A549 (cell line): ENCODE measurements around the gene CENPX. TPM values are rescaled to one million over a fixed set of nuclear protein-coding genes. Genes with fewer than 3 reads are reported as not detected.

Experiments
- ATAC-seq, 2 experiments: fragments of 200-7000 bp in 1 of 2; fragments of >200 bp in 1 of 2; cut with Nextera tagmentation in 1 of 2; cut with Tn5 transposase in 1 of 2; 3 replicates each; pipeline versions ENCODE4 v1.8.0 to v1.9.1; 2018 to 2020; ENCODE audit warnings: mild to moderate bottlenecking in 1 of 2, moderate library complexity in 1 of 2
- CTCF ChIA-PET: fragments of 300-600 bp; sonication (Branson Sonifier 250); formaldehyde crosslinking; extraction: SDS; loops from one replicate; lab custom pipeline; 2021; ENCODE audit warnings: antibody characterized with exemption, inconsistent platforms; lab: Yijun Ruan, JAX
- POLR2A ChIA-PET: fragments of 350-600 bp; formaldehyde crosslinking; extraction: SDS; loops from one replicate; lab custom pipeline; 2021; ENCODE audit warnings: antibody characterized with exemption, inconsistent platforms; lab: Yijun Ruan, JAX
- DNase-seq, 2 experiments: peaks; one replicate each; pipeline versions ENCODE4 v3.0.0 to v3.0.0-alpha.2; 2011 to 2016; ENCODE audit warnings: low read depth in 1 of 2, low spot score in 1 of 2
- FAIRE-seq: peaks from 2 replicates; lab custom pipeline; 2011; peaks lifted over from hg19 to GRCh38; lab: Jason Lieb, UNC
- H3K27ac ChIP-seq, 2 experiments: fragments of >200 bp; sonication (Bioruptor Twin); formaldehyde crosslinking; 3 replicates each; pipeline ENCODE4 v1.5.1; 2016 to 2017
- H3K4me1 ChIP-seq: fragments of >200 bp; sonication (Bioruptor Twin); formaldehyde crosslinking; 3 replicates; pipeline ENCODE4 v1.6.1; 2016
- H3K4me2 ChIP-seq: fragments of >200 bp; sonication (Bioruptor Twin); formaldehyde crosslinking; 3 replicates; pipeline ENCODE4 v1.6.1; 2016
- H3K4me3 ChIP-seq: fragments of >200 bp; sonication (Bioruptor Twin); formaldehyde crosslinking; 3 replicates; pipeline ENCODE4 v1.5.1; 2016
- H3K9me3 ChIP-seq: fragments of >200 bp; sonication (Bioruptor Twin); formaldehyde crosslinking; 3 replicates; pipeline ENCODE4 v1.6.1; 2016
- NFE2L2 ChIP-seq: fragments of 150-350 bp; conservative IDR thresholded peaks from 2 replicates; pipeline ENCODE4 v1.6.1; 2014; ENCODE audit warnings: low read length
- RCOR1 ChIP-seq: fragments of 150-350 bp; IDR thresholded peaks from 2 replicates; pipeline ENCODE4 v1.6.1; 2014; ENCODE audit warnings: antibody characterized with exemption, low read length, low read depth
- WGBS: methylation state at CpG from one replicate; pipeline ENCODE4 v1.1.6; 2017; ENCODE audit errors: missing lambda C conversion rate; 5-methylcytosine and 5-hydroxymethylcytosine counted together
- polyA plus RNA-seq, 4 experiments: library from polyadenylated mRNA; depleted of rRNA in 3 of 4; stranded (reverse); fragments of >200 nt; fragmentation: RNase III in 1 of 4; extraction: RNeasy Plus Mini Kit Qiagen cat#74134 plus additional on column Dnase treatment in 1 of 4; gene quantifications; 2 replicates in 3 of 4; 3 replicates in 1 of 4; pipeline ENCODE4 v1.2.3, GENCODE V29; 2011 to 2017

The CENPX gene
- polyA plus RNA-seq, 2 of the 4 experiments (the other 2 are of a cell fraction) = 80.5 to 222 TPM

GRCh38 chr17:81968850-81969812 is 53.5 kb downstream of the CENPX start:
- DNase-seq = no peak
- CTCF ChIA-PET = interaction anchor here (1.0 to 10.9 kb wide), 4 partner anchors 9 to 68 kb away, joined by 3 to 794 read pairs (median 18); partner anchors contain the start of genes CENPX, DCXR, LRRC45 and RAC3
- ATAC-seq = no peak
- TF ChIP-seq NFE2L2 (no peak), RCOR1 (no peak)
- H3K9me3 ChIP-seq = peaks cover 26% of the 10 kb centered on the region
- POLR2A ChIA-PET = no interaction called here
- H3K4me1 ChIP-seq = peaks cover 19% of the 10 kb centered on the region
- 82% methylated on average over 11 of the region's 12 CpGs for WGBS
- H3K27ac ChIP-seq = 0 out of 6 replicates have a peak overlapping the region, but pooled peaks of 1 of the 2 experiments have one; percentile 8
- no peak overlapping the region for H3K4me3 ChIP-seq
- FAIRE-seq = no peak
- H3K4me2 ChIP-seq = no peak overlapping the region

Other genes with a start within 250 kb of the CENPX start
- 0.05 and 0.19 TPM in 2 replicates for gene GCGR, start 218.7 kb downstream of the CENPX start, polyA plus RNA-seq (2011; rRNA removed)
- gene GCGR, start 218.7 kb downstream of the CENPX start, polyA plus RNA-seq (2017; fragmentation: RNase III; extraction: RNeasy Plus Mini Kit Qiagen cat#74134 plus additional on column Dnase treatment) = 0.37 to 0.46 TPM (median 0.45 TPM) in 3 replicates
- 30.9 and 32.0 TPM in 2 replicates for gene MCRIP1, start 189.6 kb downstream of the CENPX start, polyA plus RNA-seq (2011; rRNA removed)
- 43.9 to 51.0 TPM (median 45.1 TPM) in 3 replicates for gene MCRIP1, start 189.6 kb downstream of the CENPX start, polyA plus RNA-seq (2017; fragmentation: RNase III; extraction: RNeasy Plus Mini Kit Qiagen cat#74134 plus additional on column Dnase treatment)
- not detected in 2 replicates for gene PPP1R27, start 187.8 kb downstream of the CENPX start, polyA plus RNA-seq (2011; rRNA removed)
- gene PPP1R27, start 187.8 kb downstream of the CENPX start, polyA plus RNA-seq (2017; fragmentation: RNase III; extraction: RNeasy Plus Mini Kit Qiagen cat#74134 plus additional on column Dnase treatment) = 0.09 TPM in 1 of 3 replicates, not detected in the others
- gene P4HB, start 162.3 kb downstream of the CENPX start, polyA plus RNA-seq (2011; rRNA removed) = 102 and 285 TPM in 2 replicates
- 606 to 622 TPM (median 607 TPM) in 3 replicates for gene P4HB, start 162.3 kb downstream of the CENPX start, polyA plus RNA-seq (2017; fragmentation: RNase III; extraction: RNeasy Plus Mini Kit Qiagen cat#74134 plus additional on column Dnase treatment)
- 44.3 and 64.0 TPM in 2 replicates for gene ARHGDIA, start 151.5 kb downstream of the CENPX start, polyA plus RNA-seq (2011; rRNA removed)
- 497 to 567 TPM (median 503 TPM) in 3 replicates for gene ARHGDIA, start 151.5 kb downstream of the CENPX start, polyA plus RNA-seq (2017; fragmentation: RNase III; extraction: RNeasy Plus Mini Kit Qiagen cat#74134 plus additional on column Dnase treatment)
- 125 and 130 TPM in 2 replicates for gene ALYREF, start 131.3 kb downstream of the CENPX start, polyA plus RNA-seq (2011; rRNA removed)
- gene ALYREF, start 131.3 kb downstream of the CENPX start, polyA plus RNA-seq (2017; fragmentation: RNase III; extraction: RNeasy Plus Mini Kit Qiagen cat#74134 plus additional on column Dnase treatment) = 135 to 164 TPM (median 141 TPM) in 3 replicates
- 351 and 428 TPM in 2 replicates for gene ANAPC11, start 131.2 kb downstream of the CENPX start, polyA plus RNA-seq (2011; rRNA removed)
- gene ANAPC11, start 131.2 kb downstream of the CENPX start, polyA plus RNA-seq (2017; fragmentation: RNase III; extraction: RNeasy Plus Mini Kit Qiagen cat#74134 plus additional on column Dnase treatment) = 352 to 382 TPM (median 377 TPM) in 3 replicates
- gene NPB, start 120.6 kb downstream of the CENPX start, polyA plus RNA-seq (2011; rRNA removed) = 0.34 and 0.41 TPM in 2 replicates
- gene NPB, start 120.6 kb downstream of the CENPX start, polyA plus RNA-seq (2017; fragmentation: RNase III; extraction: RNeasy Plus Mini Kit Qiagen cat#74134 plus additional on column Dnase treatment) = 0.29 to 0.45 TPM (median 0.38 TPM) in 3 replicates
- gene PCYT2, start 111.5 kb downstream of the CENPX start, polyA plus RNA-seq (2011; rRNA removed) = 7.1 and 7.7 TPM in 2 replicates
- 14.8 to 17.0 TPM (median 16.3 TPM) in 3 replicates for gene PCYT2, start 111.5 kb downstream of the CENPX start, polyA plus RNA-seq (2017; fragmentation: RNase III; extraction: RNeasy Plus Mini Kit Qiagen cat#74134 plus additional on column Dnase treatment)
- gene SIRT7, start 104.7 kb downstream of the CENPX start, polyA plus RNA-seq (2011; rRNA removed) = 9.8 and 13.7 TPM in 2 replicates
- 34.0 to 35.2 TPM (median 34.8 TPM) in 3 replicates for gene SIRT7, start 104.7 kb downstream of the CENPX start, polyA plus RNA-seq (2017; fragmentation: RNase III; extraction: RNeasy Plus Mini Kit Qiagen cat#74134 plus additional on column Dnase treatment)
- 41.6 and 47.9 TPM in 2 replicates for gene MAFG, start 95.1 kb downstream of the CENPX start, polyA plus RNA-seq (2011; rRNA removed)
- 49.8 to 57.9 TPM (median 52.4 TPM) in 3 replicates for gene MAFG, start 95.1 kb downstream of the CENPX start, polyA plus RNA-seq (2017; fragmentation: RNase III; extraction: RNeasy Plus Mini Kit Qiagen cat#74134 plus additional on column Dnase treatment)
- 77.1 and 81.4 TPM in 2 replicates for gene PYCR1, start 85.6 kb downstream of the CENPX start, polyA plus RNA-seq (2011; rRNA removed)
- gene PYCR1, start 85.6 kb downstream of the CENPX start, polyA plus RNA-seq (2017; fragmentation: RNase III; extraction: RNeasy Plus Mini Kit Qiagen cat#74134 plus additional on column Dnase treatment) = 81.4 to 93.3 TPM (median 87.2 TPM) in 3 replicates
- not detected in 2 replicates for gene MYADML2, start 75.6 kb downstream of the CENPX start, polyA plus RNA-seq (2011; rRNA removed)
- gene MYADML2, start 75.6 kb downstream of the CENPX start, polyA plus RNA-seq (2017; fragmentation: RNase III; extraction: RNeasy Plus Mini Kit Qiagen cat#74134 plus additional on column Dnase treatment) = not detected in 3 replicates
- 0.06 and 0.08 TPM in 2 replicates for gene NOTUM, start 61.7 kb downstream of the CENPX start, polyA plus RNA-seq (2011; rRNA removed)
- gene NOTUM, start 61.7 kb downstream of the CENPX start, polyA plus RNA-seq (2017; fragmentation: RNase III; extraction: RNeasy Plus Mini Kit Qiagen cat#74134 plus additional on column Dnase treatment) = 0.45 to 0.92 TPM (median 0.91 TPM) in 3 replicates
- gene ASPSCR1, start 45.2 kb downstream of the CENPX start, polyA plus RNA-seq (2011; rRNA removed) = 10.3 and 12.3 TPM in 2 replicates
- 24.5 to 29.4 TPM (median 25.7 TPM) in 3 replicates for gene ASPSCR1, start 45.2 kb downstream of the CENPX start, polyA plus RNA-seq (2017; fragmentation: RNase III; extraction: RNeasy Plus Mini Kit Qiagen cat#74134 plus additional on column Dnase treatment)
- 6.0 and 6.4 TPM in 2 replicates for gene LRRC45, start 427 bp upstream of the CENPX start, polyA plus RNA-seq (2011; rRNA removed)
- gene LRRC45, start 427 bp upstream of the CENPX start, polyA plus RNA-seq (2017; fragmentation: RNase III; extraction: RNeasy Plus Mini Kit Qiagen cat#74134 plus additional on column Dnase treatment) = 19.1 to 24.5 TPM (median 21.6 TPM) in 3 replicates
- gene RAC3, start 8.8 kb upstream of the CENPX start, polyA plus RNA-seq (2011; rRNA removed) = 9.9 and 11.9 TPM in 2 replicates
- 19.9 to 21.0 TPM (median 20.4 TPM) in 3 replicates for gene RAC3, start 8.8 kb upstream of the CENPX start, polyA plus RNA-seq (2017; fragmentation: RNase III; extraction: RNeasy Plus Mini Kit Qiagen cat#74134 plus additional on column Dnase treatment)
- gene DCXR, start 14.8 kb upstream of the CENPX start, polyA plus RNA-seq (2011; rRNA removed) = 39.3 and 48.3 TPM in 2 replicates
- 62.0 to 70.7 TPM (median 69.6 TPM) in 3 replicates for gene DCXR, start 14.8 kb upstream of the CENPX start, polyA plus RNA-seq (2017; fragmentation: RNase III; extraction: RNeasy Plus Mini Kit Qiagen cat#74134 plus additional on column Dnase treatment)
- gene RFNG, start 28.9 kb upstream of the CENPX start, polyA plus RNA-seq (2011; rRNA removed) = 8.4 and 8.9 TPM in 2 replicates
- 21.3 to 31.5 TPM (median 25.7 TPM) in 3 replicates for gene RFNG, start 28.9 kb upstream of the CENPX start, polyA plus RNA-seq (2017; fragmentation: RNase III; extraction: RNeasy Plus Mini Kit Qiagen cat#74134 plus additional on column Dnase treatment)
- 89.4 and 93.8 TPM in 2 replicates for gene GPS1, start 29.0 kb upstream of the CENPX start, polyA plus RNA-seq (2011; rRNA removed)
- 122 to 130 TPM (median 126 TPM) in 3 replicates for gene GPS1, start 29.0 kb upstream of the CENPX start, polyA plus RNA-seq (2017; fragmentation: RNase III; extraction: RNeasy Plus Mini Kit Qiagen cat#74134 plus additional on column Dnase treatment)
- 48.1 and 59.5 TPM in 2 replicates for gene DUS1L, start 42.9 kb upstream of the CENPX start, polyA plus RNA-seq (2011; rRNA removed)
- 81.5 to 84.8 TPM (median 83.6 TPM) in 3 replicates for gene DUS1L, start 42.9 kb upstream of the CENPX start, polyA plus RNA-seq (2017; fragmentation: RNase III; extraction: RNeasy Plus Mini Kit Qiagen cat#74134 plus additional on column Dnase treatment)
- gene FASN, start 75.4 kb upstream of the CENPX start, polyA plus RNA-seq (2011; rRNA removed) = 12.9 and 16.3 TPM in 2 replicates
- 114 to 169 TPM (median 144 TPM) in 3 replicates for gene FASN, start 75.4 kb upstream of the CENPX start, polyA plus RNA-seq (2017; fragmentation: RNase III; extraction: RNeasy Plus Mini Kit Qiagen cat#74134 plus additional on column Dnase treatment)
- gene CCDC57, start 190.0 kb upstream of the CENPX start, polyA plus RNA-seq (2011; rRNA removed) = 16.6 and 18.5 TPM in 2 replicates
- gene CCDC57, start 190.0 kb upstream of the CENPX start, polyA plus RNA-seq (2017; fragmentation: RNase III; extraction: RNeasy Plus Mini Kit Qiagen cat#74134 plus additional on column Dnase treatment) = 18.2 to 22.1 TPM (median 18.9 TPM) in 3 replicates
- 28.6 and 40.0 TPM in 2 replicates for gene SLC16A3, start 206.2 kb upstream of the CENPX start, polyA plus RNA-seq (2011; rRNA removed)
- gene SLC16A3, start 206.2 kb upstream of the CENPX start, polyA plus RNA-seq (2017; fragmentation: RNase III; extraction: RNeasy Plus Mini Kit Qiagen cat#74134 plus additional on column Dnase treatment) = 77.9 to 97.7 TPM (median 90.9 TPM) in 3 replicates